KG1 (cell line): Measurements from ENCODE around the gene INSIG2.

Source experiments
- DNase-seq: peaks from one replicate; lab custom pipeline; 2025; lab: John Stamatoyannopoulos, UW

INSIG2 gene

DNA sequence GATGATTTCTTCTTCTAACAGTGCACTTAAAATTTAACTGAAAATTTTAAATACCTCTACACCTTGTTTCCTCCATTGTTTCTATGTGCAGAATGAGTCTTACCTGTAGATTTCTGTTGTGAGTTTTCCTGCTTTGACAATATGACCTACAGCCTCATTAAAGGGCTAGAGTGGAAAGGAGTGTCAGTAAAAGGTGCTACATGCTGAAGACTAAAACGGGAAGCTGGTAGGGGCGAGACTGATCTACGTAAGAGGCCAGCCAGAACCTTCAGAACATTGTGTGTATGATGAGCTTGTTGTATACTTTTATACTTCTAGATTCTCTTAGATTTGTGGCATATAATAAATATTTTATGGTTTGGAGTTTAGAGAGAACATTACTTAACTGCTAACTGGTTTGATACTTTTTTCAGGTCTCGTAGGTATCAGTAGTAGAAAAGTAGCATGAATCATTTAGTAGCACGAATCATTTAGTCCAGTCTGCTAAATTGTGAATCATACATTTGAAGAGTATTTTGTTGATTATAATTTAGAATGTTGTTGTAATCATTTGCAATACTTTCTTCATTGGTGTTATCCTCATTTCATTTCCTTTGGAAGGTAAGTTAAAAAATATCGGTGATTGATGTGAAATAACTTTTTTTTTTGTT is 14.3 kb downstream of the INSIG2 start:
- no peak for DNase-seq

GRCh38 chr2:118103951-118104940 is 16.0 kb downstream of the INSIG2 start:
- no peak for DNase-seq

- no peak for DNase-seq
These were observed 17.2 kb downstream of the INSIG2 start for GRCh38 chr2:118105497-118105896.

DNA sequence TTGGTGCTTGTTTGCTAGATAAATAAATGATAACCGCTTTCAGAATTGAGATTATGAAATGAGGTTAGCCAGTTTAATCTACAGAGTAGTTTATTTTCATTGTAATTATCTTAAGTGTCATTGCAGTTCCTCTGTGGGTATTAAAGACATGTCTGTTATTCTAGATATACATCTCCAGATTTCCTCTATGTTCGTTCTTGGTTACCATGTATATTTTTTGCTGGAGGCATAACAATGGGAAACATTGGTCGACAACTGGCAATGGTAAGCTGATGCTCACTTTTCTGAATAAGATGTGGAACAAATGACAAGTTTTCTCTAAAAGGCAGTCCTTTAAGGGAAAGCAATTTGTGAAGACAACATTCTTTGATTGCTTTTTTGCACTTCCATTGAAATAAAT is 18.7 kb downstream of the INSIG2 start:
- no peak for DNase-seq

DNA sequence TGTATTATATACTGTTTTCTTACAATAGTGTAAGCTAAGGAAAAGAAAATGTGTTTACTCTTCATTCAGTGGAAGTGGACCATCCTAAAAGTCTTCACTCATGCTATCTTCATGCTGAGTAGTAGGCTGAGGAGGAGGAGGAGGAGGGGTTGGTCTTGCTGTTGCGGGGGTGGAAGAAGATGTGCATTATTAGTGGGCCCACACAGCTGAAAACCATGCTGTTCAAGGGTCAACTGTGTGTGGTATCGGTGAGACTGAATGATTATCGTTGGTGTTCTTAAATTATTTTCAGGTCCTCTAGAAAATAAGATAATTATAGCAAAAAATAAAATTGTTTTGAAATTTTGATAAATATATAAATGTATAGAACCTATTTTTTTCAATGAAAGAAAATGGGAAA is 22.0 kb downstream of the INSIG2 start:
- no peak for DNase-seq

DNA sequence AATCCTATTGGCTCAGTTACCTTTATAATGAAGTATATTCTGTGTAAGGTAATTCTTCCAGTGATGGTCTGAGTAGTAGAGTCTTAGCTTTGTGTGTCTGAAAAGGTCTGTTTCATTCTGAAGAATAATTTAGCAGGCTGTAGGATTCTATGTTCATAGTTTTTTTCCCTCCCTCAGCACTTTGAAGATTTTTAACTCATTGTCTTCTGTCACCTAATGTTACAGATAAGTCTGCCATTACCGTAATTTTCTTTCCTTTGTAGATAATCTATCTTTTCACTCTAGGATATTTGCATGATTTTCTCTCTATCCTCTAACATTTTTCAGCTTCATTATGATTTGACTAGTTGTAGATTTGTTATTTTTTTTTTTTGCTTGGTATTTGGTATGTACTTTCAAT is 22.7 kb downstream of the INSIG2 start:
- DNase-seq, result no peak

GRCh38 chr2:118112771-118113334 is 24.6 kb downstream of the INSIG2 start:
- no peak for DNase-seq

DNA sequence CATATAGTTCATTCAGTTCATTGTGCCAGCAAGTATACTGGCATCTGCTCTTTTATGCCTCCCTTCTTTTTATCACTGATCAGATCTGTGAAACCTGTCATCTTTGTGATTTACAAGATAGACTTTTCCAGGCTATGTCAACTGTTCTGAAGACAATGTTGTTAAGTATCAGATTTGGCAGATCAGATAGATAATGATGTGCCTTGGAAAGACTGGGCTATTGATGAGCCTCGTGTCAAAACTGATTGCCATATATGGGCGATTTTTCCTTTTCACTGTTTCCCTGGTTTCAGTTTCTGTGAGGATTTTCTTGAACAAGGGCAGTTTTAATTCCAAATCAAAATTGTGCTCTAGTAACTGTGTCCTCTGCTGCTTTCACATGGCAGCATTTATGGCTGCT is 26.6 kb downstream of the INSIG2 start:
- no peak for DNase-seq

DNA sequence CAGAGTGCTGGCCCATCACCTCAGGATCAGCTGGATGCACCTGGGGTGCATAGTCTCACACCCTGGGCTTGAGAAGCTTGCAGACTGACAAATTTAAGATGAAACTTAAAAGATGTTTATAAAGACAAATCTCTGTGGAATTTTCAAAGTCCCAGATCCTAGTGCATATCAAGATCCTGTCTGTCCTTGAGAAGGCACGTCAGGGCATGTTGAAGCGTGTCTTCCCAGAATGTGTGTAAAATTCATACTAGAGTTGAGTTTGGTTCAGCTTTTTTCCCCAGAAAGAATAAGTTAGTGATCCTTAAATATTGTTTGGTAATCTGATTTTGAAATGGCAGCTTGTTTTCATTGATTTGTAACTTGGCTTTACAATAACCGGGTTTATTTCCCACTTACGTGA is 27.5 kb downstream of the INSIG2 start:
- no peak for DNase-seq

- no peak for DNase-seq
These were observed 30.2 kb downstream of the INSIG2 start for GRCh38 chr2:118118479-118118878.

DNA sequence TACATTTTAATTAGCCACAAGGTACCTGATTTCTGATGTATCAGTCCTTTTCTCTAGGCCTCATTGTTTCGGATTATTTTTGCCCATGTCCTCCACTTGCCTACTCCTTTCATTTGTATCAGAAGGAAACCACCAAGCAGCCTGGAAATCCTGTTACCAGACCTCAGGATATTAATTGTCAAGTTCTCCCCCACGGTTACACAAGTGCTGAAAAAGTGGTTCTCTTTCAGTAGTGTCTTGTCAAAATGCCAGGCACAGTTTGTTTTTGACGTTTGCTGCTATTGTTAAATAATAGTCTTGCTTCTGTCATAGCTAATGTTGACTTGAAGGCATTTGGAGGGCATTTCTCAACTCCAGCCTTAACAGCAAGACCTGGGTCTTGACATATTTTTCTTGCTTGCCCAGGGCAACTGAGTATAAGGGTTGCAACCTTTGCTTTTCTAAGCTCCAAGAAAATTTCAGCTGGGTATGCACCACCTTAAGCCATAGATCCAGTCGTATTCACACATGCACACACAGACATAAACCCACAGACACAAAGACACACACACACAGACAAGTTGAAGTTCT is 31.0 kb downstream of the INSIG2 start:
- DNase-seq, result peak; percentile 23

DNA sequence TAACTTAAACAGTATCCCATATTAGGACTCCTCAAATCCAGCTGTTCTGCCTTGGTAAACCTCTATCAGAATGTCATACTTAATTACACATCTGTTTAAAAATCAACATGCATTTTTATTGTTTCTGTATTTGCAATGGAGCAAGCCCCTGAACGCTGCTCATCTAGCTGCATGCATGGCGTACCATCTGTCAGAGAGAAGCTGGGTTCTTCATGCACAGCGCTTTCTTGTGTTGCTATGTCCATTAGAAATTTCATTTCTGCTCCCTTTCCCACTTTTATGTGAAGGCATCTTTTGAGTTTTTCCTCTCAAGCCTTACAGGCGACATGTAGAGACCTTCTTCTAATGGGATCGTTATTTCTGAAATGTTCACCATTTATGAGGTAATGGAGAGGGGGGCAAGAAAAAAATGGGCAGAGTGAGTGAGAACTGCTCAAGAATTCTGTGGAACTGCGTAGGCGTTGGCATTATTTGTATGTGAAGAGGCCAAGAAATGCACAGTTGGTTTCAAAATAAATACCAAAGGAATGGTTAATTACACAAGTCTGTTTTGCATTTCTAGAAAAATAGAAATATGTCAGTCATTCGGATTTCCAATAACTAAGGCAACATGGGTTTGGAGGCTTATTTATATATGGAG is 31.6 kb downstream of the INSIG2 start:
- DNase-seq, result no peak

DNA sequence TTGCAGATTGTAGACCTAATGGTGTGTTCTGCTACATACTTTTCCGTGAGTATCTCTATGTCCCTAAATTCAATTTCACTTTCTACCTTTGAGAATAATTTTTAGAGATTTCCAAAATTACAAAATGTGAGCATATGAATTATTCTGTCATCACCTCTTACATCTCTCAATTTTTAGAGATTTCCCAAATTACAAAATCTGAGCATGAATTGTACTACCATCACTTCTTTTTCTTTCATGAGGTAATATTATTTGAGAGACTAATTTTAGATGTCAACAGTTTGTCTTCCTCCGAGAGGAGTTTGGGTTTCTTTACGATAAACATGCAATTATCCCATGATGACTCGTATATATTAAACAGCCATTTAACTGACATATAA is 32.1 kb downstream of the INSIG2 start:
- DNase-seq, result no peak

DNA sequence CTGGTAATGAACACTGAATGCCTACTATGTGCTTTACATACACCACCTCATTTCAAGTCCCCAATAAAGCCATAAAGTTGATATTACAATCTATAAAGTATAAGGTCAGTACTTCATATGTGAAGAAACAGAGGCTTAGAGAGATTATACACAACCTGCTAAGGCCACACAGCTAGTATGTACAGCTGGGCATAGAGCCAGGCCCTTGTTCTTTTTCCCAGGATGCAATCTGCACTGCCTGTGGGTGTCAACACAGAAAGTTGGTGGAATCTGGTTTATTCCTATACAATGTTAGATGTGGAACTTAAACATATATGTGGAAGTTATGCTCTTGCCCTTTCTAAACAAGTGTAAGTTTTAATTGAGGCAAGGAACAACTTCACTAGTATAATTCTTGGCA is 32.8 kb downstream of the INSIG2 start:
- DNase-seq, result no peak

GRCh38 chr2:118121986-118122524 is 33.8 kb downstream of the INSIG2 start:
- DNase-seq, result no peak

DNA sequence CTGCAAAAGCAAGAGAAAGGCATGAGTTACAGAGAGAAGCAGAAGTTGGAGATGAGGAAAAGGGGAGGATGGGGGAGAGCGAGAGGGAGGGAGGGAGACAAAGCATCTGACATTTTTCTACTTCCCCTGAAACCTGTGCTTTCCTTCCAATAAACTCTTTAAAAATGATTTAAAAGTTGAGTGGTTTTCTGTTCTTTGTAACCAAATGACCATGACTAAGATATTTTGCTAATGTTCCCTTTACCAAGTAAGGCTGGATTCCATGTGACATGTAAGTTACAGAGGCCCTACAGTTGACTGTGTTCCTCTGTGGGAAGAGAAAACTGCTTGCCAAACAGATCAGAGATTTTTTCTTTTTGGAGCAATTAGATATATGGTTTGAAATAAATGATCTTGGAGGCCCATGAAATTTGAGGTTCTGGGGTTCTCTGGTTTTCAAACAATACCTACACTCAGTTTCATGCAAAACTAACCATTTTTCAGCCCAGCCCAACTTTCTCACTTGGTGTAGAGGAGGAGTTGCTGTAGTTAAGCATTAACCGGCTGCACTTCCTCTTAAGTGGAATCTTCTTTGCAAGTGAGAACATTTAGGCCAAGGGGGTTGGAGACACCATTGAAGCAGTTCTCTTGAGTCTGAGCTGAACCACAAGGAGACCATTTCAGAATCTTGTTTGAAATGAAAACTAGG is 34.5 kb downstream of the INSIG2 start:
- no peak for DNase-seq

DNA sequence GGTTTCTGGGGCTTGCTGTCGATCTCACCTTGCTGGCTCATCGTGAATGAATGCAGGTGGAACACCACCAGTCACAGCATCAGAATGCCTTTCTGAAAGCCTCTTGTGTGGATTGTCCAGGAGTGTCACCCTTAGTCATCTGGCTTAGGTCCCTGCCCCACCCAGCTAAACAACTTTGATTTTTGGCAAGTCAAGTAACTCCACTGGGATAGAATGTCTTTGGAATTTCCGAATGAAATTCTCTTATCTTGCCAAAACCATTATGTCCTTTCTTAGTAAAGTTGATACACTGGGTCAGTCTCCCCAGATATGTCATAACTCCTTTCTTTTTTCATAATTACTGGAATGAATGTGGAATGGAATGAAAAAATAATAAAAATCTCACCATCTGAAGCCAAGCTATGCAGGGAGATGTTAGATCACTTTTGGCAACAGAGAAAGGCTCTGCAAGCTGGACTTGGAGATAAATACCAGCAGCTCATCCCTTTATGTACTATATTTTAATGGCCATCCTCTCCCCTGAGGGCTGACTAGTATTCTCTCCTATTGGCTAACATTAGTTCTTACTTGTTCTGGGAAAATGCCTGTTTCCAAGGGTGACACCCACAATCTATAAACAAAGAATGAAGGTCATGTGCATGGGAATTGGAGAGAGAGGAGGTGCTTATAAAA is 35.4 kb downstream of the INSIG2 start:
- no peak for DNase-seq

DNA sequence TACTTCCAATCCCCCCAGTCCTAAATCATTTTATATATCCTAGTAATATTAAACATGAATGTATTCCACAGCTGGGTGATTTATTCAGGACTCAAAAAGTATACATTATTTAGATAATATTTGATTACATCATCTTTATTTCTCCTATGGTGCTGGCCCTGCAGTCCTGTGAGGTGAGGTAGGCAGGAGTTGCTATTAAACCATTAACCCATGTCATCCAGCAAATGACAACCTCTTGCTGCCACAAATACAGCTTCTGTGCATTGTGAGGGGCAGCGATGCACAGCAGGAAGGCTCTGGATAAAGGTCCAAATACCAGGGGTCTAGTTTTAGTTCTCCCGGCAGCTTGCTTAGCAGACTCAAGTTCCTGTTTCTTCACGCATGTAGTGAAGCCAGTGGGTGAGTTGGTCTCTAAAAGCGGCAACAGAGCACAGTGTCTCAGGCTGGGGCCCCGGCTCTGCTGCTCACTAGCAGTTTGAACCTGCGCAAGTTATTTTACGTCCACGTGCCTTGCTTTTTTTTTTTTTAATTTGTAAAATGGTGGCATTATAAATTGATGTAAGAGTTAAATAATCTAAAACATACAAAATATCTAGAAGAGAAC is 36.1 kb downstream of the INSIG2 start:
- DNase-seq, result no peak

DNA sequence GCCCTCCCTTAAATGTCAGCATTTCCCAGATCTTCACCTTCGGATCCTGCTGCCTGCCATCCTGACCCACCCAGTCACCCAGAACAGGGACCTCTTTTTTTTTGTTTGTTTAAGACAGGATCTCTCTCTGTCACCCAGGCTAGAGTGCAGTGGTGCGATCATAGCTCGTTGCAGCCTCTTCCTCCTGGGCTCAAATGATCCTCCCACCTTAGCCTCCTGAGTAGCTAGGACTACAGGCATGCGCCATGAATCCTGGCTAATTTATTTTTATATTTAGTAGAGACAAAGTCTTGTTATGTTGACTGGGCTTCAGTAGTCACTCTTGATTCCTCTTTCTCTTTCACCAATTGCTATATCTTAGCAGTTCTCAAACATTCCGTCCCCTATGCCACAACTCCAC is 39.0 kb downstream of the INSIG2 start:
- DNase-seq, result no peak

GRCh38 chr2:118128826-118129225 is 40.6 kb downstream of the INSIG2 start:
- DNase-seq, result no peak
